Esophagus muscularis mucosa (tissue), 4 donors: ENCODE measurements around the gene HNF1A.

Source experiments
- EP300 ChIP-seq: sonication (generic); formaldehyde crosslinking; IDR thresholded peaks from one replicate; pipeline ENCODE4 v1.6.1; 2017; ENCODE audit warnings: antibody characterized with exemption
- POLR2A ChIP-seq: fragments of 450-650 bp; IDR thresholded peaks from one replicate; pipeline ENCODE4 v1.6.1; 2017; ENCODE audit warnings: antibody characterized with exemption, moderate library complexity, mild to moderate bottlenecking, low read depth
- POLR2AphosphoS5 ChIP-seq, 2 donors: sonication (generic); formaldehyde crosslinking; IDR thresholded peaks; one replicate each; pipeline ENCODE4 v1.6.1; 2017; ENCODE audit warnings: antibody characterized with exemption in 2 of 2
- TF ChIP-seq, protein P1 (sequence below), 3 experiments: fragments of 200-600 bp in 2 of 3; fragments of 450-650 bp in 1 of 3; sonication (generic) in 2 of 3; IDR thresholded peaks; one replicate each; pipeline ENCODE4 v1.5.1; 2017 to 2019; ENCODE audit warnings: antibody characterized with exemption in 3 of 3, mild to moderate bottlenecking in 2 of 3, moderate library complexity in 1 of 3

- TF ChIP-seq POLR2A, result no peak
- TF ChIP-seq, protein P1, sequence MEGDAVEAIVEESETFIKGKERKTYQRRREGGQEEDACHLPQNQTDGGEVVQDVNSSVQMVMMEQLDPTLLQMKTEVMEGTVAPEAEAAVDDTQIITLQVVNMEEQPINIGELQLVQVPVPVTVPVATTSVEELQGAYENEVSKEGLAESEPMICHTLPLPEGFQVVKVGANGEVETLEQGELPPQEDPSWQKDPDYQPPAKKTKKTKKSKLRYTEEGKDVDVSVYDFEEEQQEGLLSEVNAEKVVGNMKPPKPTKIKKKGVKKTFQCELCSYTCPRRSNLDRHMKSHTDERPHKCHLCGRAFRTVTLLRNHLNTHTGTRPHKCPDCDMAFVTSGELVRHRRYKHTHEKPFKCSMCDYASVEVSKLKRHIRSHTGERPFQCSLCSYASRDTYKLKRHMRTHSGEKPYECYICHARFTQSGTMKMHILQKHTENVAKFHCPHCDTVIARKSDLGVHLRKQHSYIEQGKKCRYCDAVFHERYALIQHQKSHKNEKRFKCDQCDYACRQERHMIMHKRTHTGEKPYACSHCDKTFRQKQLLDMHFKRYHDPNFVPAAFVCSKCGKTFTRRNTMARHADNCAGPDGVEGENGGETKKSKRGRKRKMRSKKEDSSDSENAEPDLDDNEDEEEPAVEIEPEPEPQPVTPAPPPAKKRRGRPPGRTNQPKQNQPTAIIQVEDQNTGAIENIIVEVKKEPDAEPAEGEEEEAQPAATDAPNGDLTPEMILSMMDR (IDR thresholded peaks at IDR 0.05), result no peak
- TF ChIP-seq POLR2AphosphoS5 (IDR thresholded peaks at IDR 0.05), result no peak
- TF ChIP-seq EP300, result no peak
These were observed 5.4 kb downstream of the HNF1A start for GRCh38 chr12:120983759-120984158.
